Adipocyte (in vitro differentiated cells): Measurements from ENCODE around the gene S1PR3.

Experiments
- DNase-seq: peaks from one replicate; pipeline ENCODE4 v3.0.0-alpha.2; 2015; ENCODE audit warnings: low read depth
- H3K27me3 ChIP-seq: replicated peaks from 2 replicates; pipeline ENCODE4 v1.7.0; 2013; ENCODE audit warnings: mild to moderate bottlenecking, low read length, moderate library complexity; ENCODE audit not compliant: control insufficient read depth, insufficient read depth
- H3K36me3 ChIP-seq: 2 replicates; pipeline ENCODE4 v1.7.0; 2013; ENCODE audit warnings: low read length, mild to moderate bottlenecking, moderate library complexity; ENCODE audit not compliant: control insufficient read depth, insufficient read depth, severe bottlenecking
- H3K4me1 ChIP-seq: 2 replicates; pipeline ENCODE4 v1.7.0; 2013; ENCODE audit warnings: mild to moderate bottlenecking, low read length, moderate library complexity; ENCODE audit not compliant: control insufficient read depth, insufficient read depth
- H3K4me3 ChIP-seq: 2 replicates; pipeline ENCODE4 v1.7.0; 2013; ENCODE audit warnings: mild to moderate bottlenecking, low read length, moderate library complexity
- H3K9ac ChIP-seq: 2 replicates; pipeline ENCODE4 v1.7.0; 2013; ENCODE audit warnings: mild to moderate bottlenecking, low read length, moderate library complexity
- H3K9me3 ChIP-seq: 2 replicates; pipeline ENCODE4 v1.7.0; 2013; ENCODE audit warnings: mild to moderate bottlenecking, low read length, moderate library complexity; ENCODE audit not compliant: control insufficient read depth

S1PR3 gene

GRCh38 chr9:88994469-88995199 lies 3.4 kb downstream of the S1PR3 start:
- H3K4me1 ChIP-seq = peaks cover 45% of the 10 kb centered on the region
- peak overlapping the region; percentile 0 for H3K9ac ChIP-seq
- no peaks in the 10 kb centered on the region for H3K36me3 ChIP-seq
- H3K4me3 ChIP-seq = peak overlapping the region; percentile 45
- H3K27me3 ChIP-seq = no peaks in the 10 kb centered on the region
- no peaks in the 10 kb centered on the region for H3K9me3 ChIP-seq
- DNase-seq = peak; percentile 73

GRCh38 chr9:88995200-88995577 lies 3.9 kb downstream of the S1PR3 start:
- Histone ChIP-seq H3K9me3 (no peaks in the 10 kb centered on the region), H3K36me3 (no peaks in the 10 kb centered on the region), H3K4me3 (no peak overlapping the region), H3K4me1 (peaks cover 44% of the 10 kb centered on the region), H3K9ac (no peak overlapping the region), H3K27me3 (no peaks in the 10 kb centered on the region)
- peak; percentile 25 for DNase-seq

- Histone ChIP-seq H3K27me3 (no peaks in the 10 kb centered on the region), H3K9me3 (no peaks in the 10 kb centered on the region), H3K36me3 (no peaks in the 10 kb centered on the region), H3K4me3 (no peak overlapping the region), H3K9ac (no peak overlapping the region), H3K4me1 (peaks cover 47% of the 10 kb centered on the region)
- DNase-seq = no peak
These were observed 4.4 kb downstream of the S1PR3 start for GRCh38 chr9:88995627-88996026.

GRCh38 chr9:88996046-88996920 lies 5.0 kb downstream of the S1PR3 start:
- peaks cover 49% of the 10 kb centered on the region for H3K4me1 ChIP-seq
- H3K4me3 ChIP-seq = no peak overlapping the region
- no peaks in the 10 kb centered on the region for H3K36me3 ChIP-seq
- no peak for DNase-seq
- H3K9ac ChIP-seq = no peak overlapping the region
- H3K9me3 ChIP-seq = no peaks in the 10 kb centered on the region
- H3K27me3 ChIP-seq = no peaks in the 10 kb centered on the region

GRCh38 chr9:88996921-88997235 lies 5.6 kb downstream of the S1PR3 start:
- H3K27me3 ChIP-seq = no peaks in the 10 kb centered on the region
- no peaks in the 10 kb centered on the region for H3K36me3 ChIP-seq
- H3K4me3 ChIP-seq = no peak overlapping the region
- peaks cover 47% of the 10 kb centered on the region for H3K4me1 ChIP-seq
- DNase-seq = no peak
- H3K9me3 ChIP-seq = no peaks in the 10 kb centered on the region
- no peak overlapping the region for H3K9ac ChIP-seq

GRCh38 chr9:88997646-88998045 lies 6.4 kb downstream of the S1PR3 start:
- Histone ChIP-seq H3K27me3 (no peaks in the 10 kb centered on the region), H3K9ac (no peak overlapping the region), H3K4me3 (no peak overlapping the region), H3K4me1 (peaks cover 40% of the 10 kb centered on the region), H3K36me3 (peaks cover 6% of the 10 kb centered on the region), H3K9me3 (no peaks in the 10 kb centered on the region)
- no peak for DNase-seq

- no peak overlapping the region for H3K9ac ChIP-seq
- no peak overlapping the region for H3K4me3 ChIP-seq
- peaks cover 36% of the 10 kb centered on the region for H3K4me1 ChIP-seq
- H3K9me3 ChIP-seq = no peaks in the 10 kb centered on the region
- H3K36me3 ChIP-seq = peaks cover 6% of the 10 kb centered on the region
- peak; percentile 43 for DNase-seq
- no peaks in the 10 kb centered on the region for H3K27me3 ChIP-seq
These were observed 7.2 kb downstream of the S1PR3 start for GRCh38 chr9:88998503-88998902.

GRCh38 chr9:88998911-88999310 lies 7.6 kb downstream of the S1PR3 start:
- DNase-seq = no peak
- Histone ChIP-seq H3K4me3 (no peak overlapping the region), H3K9me3 (no peaks in the 10 kb centered on the region), H3K36me3 (peaks cover 6% of the 10 kb centered on the region), H3K27me3 (no peaks in the 10 kb centered on the region), H3K4me1 (peaks cover 32% of the 10 kb centered on the region), H3K9ac (no peak overlapping the region)

- H3K36me3 ChIP-seq = peaks cover 6% of the 10 kb centered on the region
- DNase-seq = no peak
These were observed 9.1 kb downstream of the S1PR3 start for GRCh38 chr9:89000371-89000781.

GRCh38 chr9:89000973-89001916 lies 10.0 kb downstream of the S1PR3 start:
- peaks cover 16% of the 10 kb centered on the region for H3K4me1 ChIP-seq
- H3K36me3 ChIP-seq = peaks cover 6% of the 10 kb centered on the region

More at GRCh38 chr9:89000371-89000781, 9.1 kb downstream of the S1PR3 start:
- H3K9me3 ChIP-seq = no peaks in the 10 kb centered on the region
- H3K27me3 ChIP-seq = no peaks in the 10 kb centered on the region
- H3K4me3 ChIP-seq = no peak overlapping the region
- peak overlapping the region; percentile 69 for H3K9ac ChIP-seq
- H3K4me1 ChIP-seq = peaks cover 17% of the 10 kb centered on the region

More at GRCh38 chr9:89000973-89001916, 10.0 kb downstream of the S1PR3 start:
- Histone ChIP-seq H3K4me3 (peak overlapping the region; percentile 71), H3K27me3 (no peaks in the 10 kb centered on the region), H3K9me3 (no peaks in the 10 kb centered on the region), H3K9ac (peak overlapping the region; percentile 69)
- DNase-seq = peak; percentile 97
